Body of pancreas (tissue), 4 donors: ENCODE data around the gene NOTCH3. TPM values are rescaled to one million over a fixed set of nuclear protein-coding genes. Genes with fewer than 3 reads are reported as not detected.

ENCODE experiments used
- ATAC-seq: fragments of 150-250 bp; one replicate; pipeline ENCODE4 v1.9.1; 2016
- DNase-seq, 4 donors: peaks; one replicate each; pipeline ENCODE4 v3.0.0-alpha.2; 2019
- H3K27ac ChIP-seq, 4 donors: fragments of 200-600 bp; sonication (generic); 1 replicate in 3 of 4; 2 replicates in 1 of 4; pipeline versions ENCODE4 v1.5.1 to v1.6.1; 2016 to 2019; ENCODE audit warnings: mild to moderate bottlenecking in 1 of 4, mixed read lengths in 1 of 4, moderate library complexity in 1 of 4
- H3K27me3 ChIP-seq, 2 donors: fragments of 200-600 bp; sonication (generic); one replicate each; pipeline ENCODE4 v1.6.0; 2016; ENCODE audit warnings: mild to moderate bottlenecking in 1 of 2
- H3K36me3 ChIP-seq, 2 donors: fragments of 200-600 bp; sonication (generic); replicated peaks in 1 of 2; 2 replicates each; pipeline ENCODE4 v1.5.1; 2016; ENCODE audit warnings: low read depth in 2 of 2; ENCODE audit not compliant: insufficient read depth in 1 of 2
- H3K4me1 ChIP-seq: fragments of 200-600 bp; sonication (generic); one replicate; pipeline ENCODE4 v1.6.0; 2016
- H3K4me3 ChIP-seq, 2 donors: fragments of 200-600 bp; sonication (generic); 1 replicate in 1 of 2; 2 replicates in 1 of 2; pipeline ENCODE4 v1.5.1; 2016 to 2019
- H3K9me3 ChIP-seq, 3 donors: fragments of 200-600 bp; sonication (generic); 1 replicate in 2 of 3; 2 replicates in 1 of 3; pipeline ENCODE4 v1.5.1; 2016
- CTCF ChIP-seq, 7 experiments: fragments of 450-650 bp in 4 of 7; fragments of 200-600 bp in 3 of 7; sonication (generic) in 3 of 7; IDR thresholded peaks; one replicate each; pipeline ENCODE4 v1.5.1; 2016 to 2019; ENCODE audit warnings: antibody characterized with exemption in 7 of 7
- POLR2A ChIP-seq, 3 donors: fragments of 450-650 bp; IDR thresholded peaks; one replicate each; pipeline ENCODE4 v1.6.1; 2016; ENCODE audit warnings: antibody characterized with exemption in 3 of 3, mild to moderate bottlenecking in 2 of 3
- WGBS, 2 donors: methylation state at CpG; one replicate each; pipeline ENCODE4 v1.1.5; 2017; 5-methylcytosine and 5-hydroxymethylcytosine counted together
- intact Hi-C: fragments of 100-400 bp; cut with DNase I; formaldehyde crosslinking; loops from one replicate; pipeline ENCODE4 v1.15.1; 2023
- total RNA-seq, 2 donors: library from RNA; depleted of rRNA; stranded (reverse); fragments of >200 nt; gene quantifications; one replicate each; pipeline ENCODE4 v1.1.0, GENCODE V29; 2016

NOTCH3 gene
- total RNA-seq, 2 donors from 2014 or later = 20.2 to 33.9 TPM

- no peak overlapping the region for H3K27ac ChIP-seq
- H3K4me3 ChIP-seq = no peak overlapping the region
- 83 to 95% methylated on average over 1 of the region's 1 CpG for WGBS, 2 donors
- no peaks in the 10 kb centered on the region for H3K9me3 ChIP-seq
- intact Hi-C loops = no loop called here
- no peak for TF ChIP-seq POLR2A (IDR thresholded peaks at IDR 0.05)
- no peak for TF ChIP-seq CTCF (IDR thresholded peaks at IDR 0.05)
- H3K27me3 ChIP-seq = no peaks in the 10 kb centered on the region
- H3K36me3 ChIP-seq = no peaks in the 10 kb centered on the region
- no peak for DNase-seq
- ATAC-seq = no peak
- H3K4me1 ChIP-seq = no peaks in the 10 kb centered on the region
These were observed 53.7 kb downstream of the NOTCH3 start for GRCh38 chr19:15147090-15147489.

- DNase-seq (no peak), ATAC-seq (no peak)
- Histone ChIP-seq H3K9me3 (no peaks in the 10 kb centered on the region), H3K27ac (no peak overlapping the region), H3K4me3 (no peak overlapping the region), H3K36me3 (no peaks in the 10 kb centered on the region), H3K27me3 (no peaks in the 10 kb centered on the region), H3K4me1 (no peaks in the 10 kb centered on the region)
- no peak for TF ChIP-seq POLR2A (IDR thresholded peaks at IDR 0.05)
- no peak for TF ChIP-seq CTCF (IDR thresholded peaks at IDR 0.05)
- 80 to 95% methylated on average over 1 of the region's 1 CpG for WGBS, 2 donors
- intact Hi-C loops = no loop called here
These were observed 56.6 kb downstream of the NOTCH3 start for GRCh38 chr19:15144046-15144646.

- TF ChIP-seq POLR2A (IDR thresholded peaks at IDR 0.05) (no peak), CTCF (IDR thresholded peaks at IDR 0.05) (no peak)
- H3K4me3 ChIP-seq = no peak overlapping the region
- H3K36me3 ChIP-seq = no peaks in the 10 kb centered on the region
- no peaks in the 10 kb centered on the region for H3K9me3 ChIP-seq
- H3K4me1 ChIP-seq = no peaks in the 10 kb centered on the region
- ATAC-seq (no peak), DNase-seq (no peak)
- WGBS, 2 donors = 70% methylated on average over 5 of the region's 5 CpGs
- H3K27ac ChIP-seq = no peak overlapping the region
- H3K27me3 ChIP-seq = no peaks in the 10 kb centered on the region
- intact Hi-C loops = no loop called here
These were observed 58.5 kb downstream of the NOTCH3 start for GRCh38 chr19:15142313-15142712.

GRCh38 chr19:15141143-15141542 is 59.7 kb downstream of the NOTCH3 start:
- Histone ChIP-seq H3K27me3 (no peaks in the 10 kb centered on the region), H3K36me3 (no peaks in the 10 kb centered on the region), H3K4me3 (no peak overlapping the region), H3K27ac (no peak overlapping the region), H3K9me3 (no peaks in the 10 kb centered on the region), H3K4me1 (no peaks in the 10 kb centered on the region)
- DNase-seq (no peak), ATAC-seq (no peak)
- intact Hi-C loops = no loop called here
- 73 to 84% methylated on average over 23 to 25 of the region's 25 CpGs for WGBS, 2 donors
- no peak for TF ChIP-seq CTCF (IDR thresholded peaks at IDR 0.05)
- TF ChIP-seq POLR2A (IDR thresholded peaks at IDR 0.05) = no peak

- H3K27me3 ChIP-seq = no peaks in the 10 kb centered on the region
- no peak overlapping the region for H3K27ac ChIP-seq
- intact Hi-C loops = no loop called here
- H3K9me3 ChIP-seq = no peaks in the 10 kb centered on the region
- DNase-seq (no peak), ATAC-seq (no peak)
- H3K4me3 ChIP-seq = no peak overlapping the region
- no peaks in the 10 kb centered on the region for H3K4me1 ChIP-seq
- TF ChIP-seq CTCF (IDR thresholded peaks at IDR 0.05) (no peak), POLR2A (IDR thresholded peaks at IDR 0.05) (no peak)
- WGBS, 2 donors = 19 to 21% methylated on average over 1 of the region's 1 CpG
- H3K36me3 ChIP-seq = no peaks in the 10 kb centered on the region
These were observed 62.4 kb downstream of the NOTCH3 start for GRCh38 chr19:15138427-15138826.
